ENCODE data around the gene PARP15. TPM values are rescaled to one million over a fixed set of nuclear protein-coding genes. Genes with fewer than 3 reads are reported as not detected.

Gene PARP15
- total RNA-seq, 4 donors from 2014 or later = 1.2 to 10.3 (median 4.2) TPM

GRCh38 chr3:122603056-122603455, 25.6 kb downstream of the PARP15 start:
- WGBS, 2 donors (ENCODE audit: low coverage in 1 of 2) = 82 to 100% methylated on average over 1 to 2 of the region's 2 CpGs
- Histone ChIP-seq H3K4me1 (no peaks in the 10 kb centered on the region), H3K36me3 (no peaks in the 10 kb centered on the region), H3K27me3 (no peaks in the 10 kb centered on the region), H3K27ac (no peak overlapping the region), H3K4me3 (no peak overlapping the region), H3K9me3 (no peaks in the 10 kb centered on the region)
- no peak for TF ChIP-seq CTCF (IDR thresholded peaks at IDR 0.05)
- no peak for TF ChIP-seq POLR2A (IDR thresholded peaks at IDR 0.05)
- TF ChIP-seq POLR2AphosphoS5 (IDR thresholded peaks at IDR 0.05) = no peak
- no peak for TF ChIP-seq EP300 (IDR thresholded peaks at IDR 0.05; ENCODE audit: low read depth)
- in situ Hi-C loops (cut with MboI; ENCODE audit: low pct_ligation_motif_present in 1 of 4, low pct_unique_long_range_greater_than_20kb in 1 of 4, low sequenced_read_pairs in 3 of 4) (no loop called here), intact Hi-C loops (cut with DNase I; ENCODE audit: low total_unique reads) (no loop called here)
- no peak for DNase-seq

- intact Hi-C loops (cut with DNase I; ENCODE audit: low total_unique reads) (no loop called here), in situ Hi-C loops (cut with MboI; ENCODE audit: low pct_ligation_motif_present in 1 of 4, low pct_unique_long_range_greater_than_20kb in 1 of 4, low sequenced_read_pairs in 3 of 4) (no loop called here)
- TF ChIP-seq CTCF (IDR thresholded peaks at IDR 0.05) = no peak
- Histone ChIP-seq H3K27me3 (no peaks in the 10 kb centered on the region), H3K4me3 (no peak overlapping the region), H3K27ac (no peak overlapping the region), H3K9me3 (no peaks in the 10 kb centered on the region), H3K4me1 (peaks cover 0 to 4% (median 0%) of the 10 kb centered on the region in 4 donors), H3K36me3 (no peaks in the 10 kb centered on the region)
- no peak for DNase-seq
- 58 to 75% methylated on average over 1 to 4 of the region's 4 CpGs for WGBS, 2 donors (ENCODE audit: low coverage in 1 of 2)
Observed at GRCh38 chr3:122606330-122606729, 28.9 kb downstream of the PARP15 start.

- Histone ChIP-seq H3K27me3 (no peaks in the 10 kb centered on the region), H3K4me3 (no peak overlapping the region), H3K27ac (no peak overlapping the region), H3K4me1 (peaks cover 0 to 4% (median 0%) of the 10 kb centered on the region in 4 donors), H3K9me3 (no peaks in the 10 kb centered on the region), H3K36me3 (no peaks in the 10 kb centered on the region)
- in situ Hi-C loops (cut with MboI; ENCODE audit: low pct_ligation_motif_present in 1 of 4, low pct_unique_long_range_greater_than_20kb in 1 of 4, low sequenced_read_pairs in 3 of 4) = no loop called here
- intact Hi-C loops (cut with DNase I; ENCODE audit: low total_unique reads) = no loop called here
- no peak for DNase-seq
- 78 to 100% methylated on average over 1 of the region's 1 CpG for whole genome bisulfite sequencing, 2 donors (ENCODE audit: low coverage in 1 of 2)
- TF ChIP-seq EP300 (IDR thresholded peaks at IDR 0.05; ENCODE audit: low read depth) (no peak), POLR2A (IDR thresholded peaks at IDR 0.05) (no peak), CTCF (IDR thresholded peaks at IDR 0.05) (no peak), POLR2AphosphoS5 (IDR thresholded peaks at IDR 0.05) (no peak)
Observed at GRCh38 chr3:122608916-122609315, 31.5 kb downstream of the PARP15 start.

GRCh38 chr3:122609798-122610559, 32.5 kb downstream of the PARP15 start:
- intact Hi-C loops (cut with DNase I; ENCODE audit: low total_unique reads) = no loop called here
- H3K4me3 ChIP-seq = no peak overlapping the region
- no peak overlapping the region for H3K27ac ChIP-seq
- no peaks in the 10 kb centered on the region for H3K36me3 ChIP-seq
- in situ Hi-C loops (cut with MboI; ENCODE audit: low pct_ligation_motif_present in 1 of 4, low pct_unique_long_range_greater_than_20kb in 1 of 4, low sequenced_read_pairs in 3 of 4) = no loop called here
- 77 to 82% methylated on average over 7 of the region's 7 CpGs for WGBS, 2 donors (ENCODE audit: low coverage in 1 of 2)
- H3K9me3 ChIP-seq = no peaks in the 10 kb centered on the region
- DNase-seq = no peak
- H3K4me1 ChIP-seq = peaks cover 0 to 4% (median 0%) of the 10 kb centered on the region in 4 donors
- no peaks in the 10 kb centered on the region for H3K27me3 ChIP-seq
- TF ChIP-seq POLR2AphosphoS5 (IDR thresholded peaks at IDR 0.05) (no peak), POLR2A (IDR thresholded peaks at IDR 0.05) (no peak), CTCF (IDR thresholded peaks at IDR 0.05) (no peak), EP300 (IDR thresholded peaks at IDR 0.05; ENCODE audit: low read depth) (no peak)

All from transverse colon (tissue), 4 donors.